Upper lobe of left lung (tissue), 6 donors: ENCODE results near the gene CCNF. TPM values are rescaled to one million over a fixed set of nuclear protein-coding genes. Genes with fewer than 3 reads are reported as not detected.

Experiments
- ATAC-seq, 2 donors: fragments of 200-7000 bp; cut with Tn5 transposase; one replicate each; pipeline ENCODE4 v1.9.1; 2022; ENCODE audit warnings: mild to moderate bottlenecking in 2 of 2, moderate library complexity in 2 of 2; ENCODE audit not compliant: low FRiP score in 2 of 2
- DNase-seq, 2 donors: peaks; one replicate each; pipeline ENCODE4 v3.0.0-alpha.2; 2019 to 2020
- H3K27ac ChIP-seq, 4 donors: fragments of 200-600 bp; sonication (generic); one replicate each; pipeline ENCODE4 v1.5.1; 2016 to 2019
- H3K27me3 ChIP-seq, 4 donors: fragments of 200-600 bp; sonication (generic); one replicate each; pipeline ENCODE4 v1.5.1; 2017 to 2019
- H3K36me3 ChIP-seq, 4 donors: fragments of 200-600 bp; sonication (generic); one replicate each; pipeline ENCODE4 v1.5.1; 2016 to 2019
- H3K4me1 ChIP-seq, 4 donors: fragments of 200-600 bp; sonication (generic); one replicate each; pipeline ENCODE4 v1.5.1; 2018 to 2019
- H3K4me3 ChIP-seq, 4 donors: fragments of 200-600 bp; sonication (generic); one replicate each; pipeline ENCODE4 v1.5.1; 2017 to 2019; ENCODE audit warnings: mild to moderate bottlenecking in 2 of 4, moderate library complexity in 1 of 4
- H3K9me3 ChIP-seq, 4 donors: fragments of 200-600 bp; sonication (generic); one replicate each; pipeline ENCODE4 v1.5.1; 2018 to 2019
- EP300 ChIP-seq, 4 donors: sonication (generic); formaldehyde crosslinking; IDR thresholded peaks; one replicate each; pipeline ENCODE4 v1.5.1; 2017; ENCODE audit warnings: antibody characterized with exemption in 4 of 4, control low read depth in 2 of 4
- POLR2A ChIP-seq, 4 donors: fragments of 450-650 bp; IDR thresholded peaks; one replicate each; pipeline ENCODE4 v1.5.1; 2016 to 2017; ENCODE audit warnings: antibody characterized with exemption in 4 of 4, mild to moderate bottlenecking in 2 of 4
- POLR2AphosphoS5 ChIP-seq, 2 donors: sonication (generic); formaldehyde crosslinking; IDR thresholded peaks; one replicate each; pipeline ENCODE4 v1.5.1; 2017; ENCODE audit warnings: antibody characterized with exemption in 2 of 2
- WGBS, 2 donors: methylation state at CpG; one replicate each; pipeline ENCODE4 v1.1.5; 2017 to 2018; 5-methylcytosine and 5-hydroxymethylcytosine counted together
- small RNA-seq, 4 donors: library from RNA; depleted of rRNA; stranded (forward); fragments of <200 nt; gene quantifications; one replicate each; pipeline ENCODE3, GENCODE V24; 2016
- total RNA-seq, 6 donors: library from RNA; depleted of rRNA in 4 of 6; stranded (reverse); fragments of >200 nt in 4 of 6; gene quantifications; one replicate each; pipeline versions ENCODE4 v1.1.0 to v1.2.1, GENCODE V29; 2016 to 2021
- TF ChIP-seq, protein P1 (sequence below), 6 experiments: fragments of 450-650 bp in 4 of 6; fragments of 200-600 bp in 2 of 6; sonication (generic) in 2 of 6; IDR thresholded peaks; one replicate each; pipeline ENCODE4 v1.5.1; 2016 to 2019; ENCODE audit warnings: antibody characterized with exemption in 6 of 6
- donor health status: DM: no; HTN: no; CAD: no; lungs with moderate emphysema.
- donor health status: DM: no; HTN: yes; CAD: no; lungs with severe emphysema.

Gene CCNF
- total RNA-seq, 6 donors from 2014 or later: 2.7 to 5.2 (median 3.9) TPM

DNA sequence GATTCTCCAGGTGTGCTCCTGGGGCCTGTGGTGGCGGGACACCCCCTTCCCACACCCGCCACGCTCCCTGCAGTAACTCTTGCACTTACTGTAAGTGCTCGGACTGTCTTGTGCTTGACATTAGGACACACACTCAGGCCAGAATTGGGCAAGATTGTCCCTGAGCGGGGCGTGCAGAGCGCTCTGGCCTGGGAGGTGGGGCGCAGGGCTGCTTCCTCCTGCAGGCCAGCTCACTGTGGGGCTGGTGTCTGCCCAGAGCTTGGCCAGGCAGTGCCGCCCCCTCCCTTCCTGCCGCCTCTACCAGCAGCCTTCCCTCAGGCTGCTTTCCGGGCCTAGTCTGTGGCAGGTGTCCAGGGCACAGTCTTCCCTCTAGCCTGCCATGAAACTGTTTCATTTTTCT, 78.4 kb downstream of the CCNF start:
- TF ChIP-seq POLR2AphosphoS5 (IDR thresholded peaks at IDR 0.05): peak; percentile 47 to 61
- peak in 1 of 4 donors; percentile 41 for TF ChIP-seq EP300 (IDR thresholded peaks at IDR 0.05)
- peak in 1 of 4 donors; percentile 29 for TF ChIP-seq POLR2A (IDR thresholded peaks at IDR 0.05)
- TF ChIP-seq, protein P1, sequence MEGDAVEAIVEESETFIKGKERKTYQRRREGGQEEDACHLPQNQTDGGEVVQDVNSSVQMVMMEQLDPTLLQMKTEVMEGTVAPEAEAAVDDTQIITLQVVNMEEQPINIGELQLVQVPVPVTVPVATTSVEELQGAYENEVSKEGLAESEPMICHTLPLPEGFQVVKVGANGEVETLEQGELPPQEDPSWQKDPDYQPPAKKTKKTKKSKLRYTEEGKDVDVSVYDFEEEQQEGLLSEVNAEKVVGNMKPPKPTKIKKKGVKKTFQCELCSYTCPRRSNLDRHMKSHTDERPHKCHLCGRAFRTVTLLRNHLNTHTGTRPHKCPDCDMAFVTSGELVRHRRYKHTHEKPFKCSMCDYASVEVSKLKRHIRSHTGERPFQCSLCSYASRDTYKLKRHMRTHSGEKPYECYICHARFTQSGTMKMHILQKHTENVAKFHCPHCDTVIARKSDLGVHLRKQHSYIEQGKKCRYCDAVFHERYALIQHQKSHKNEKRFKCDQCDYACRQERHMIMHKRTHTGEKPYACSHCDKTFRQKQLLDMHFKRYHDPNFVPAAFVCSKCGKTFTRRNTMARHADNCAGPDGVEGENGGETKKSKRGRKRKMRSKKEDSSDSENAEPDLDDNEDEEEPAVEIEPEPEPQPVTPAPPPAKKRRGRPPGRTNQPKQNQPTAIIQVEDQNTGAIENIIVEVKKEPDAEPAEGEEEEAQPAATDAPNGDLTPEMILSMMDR (IDR thresholded peaks at IDR 0.05): no peak
- ATAC-seq: peak; percentile 81
- no peaks in the 10 kb centered on the region for H3K36me3 ChIP-seq
- H3K27me3 ChIP-seq: no peaks in the 10 kb centered on the region
- H3K4me3 ChIP-seq: no peak overlapping the region
- 66 to 96% methylated on average over 3 to 11 of the region's 11 CpGs for WGBS, 2 donors
- peaks cover 7 to 32% (median 22%) of the 10 kb centered on the region in 4 donors for H3K4me1 ChIP-seq
- peak overlapping the region; percentile 69 to 82 (median 74) for H3K27ac ChIP-seq
- peak; percentile 83 to 84 for DNase-seq
- H3K9me3 ChIP-seq: no peaks in the 10 kb centered on the region

Small RNA genes lying within 50 kb of the gene (small RNA-seq; reads per million reads assigned to genes)
- gene MIR6768: 0 reads per million in 4 donors

Other genes with a start within 250 kb of the CCNF start
- gene CASKIN1, start 232.8 kb upstream of the CCNF start, total RNA-seq: 1 to 10 TPM in 1 of 6 donors, under 1 TPM in 2, not detected in 3; 0.06 to 1.0 (median 0.15) TPM
- 10 to 100 TPM; 24.6 to 93.2 (median 47.7) TPM for gene MLST8, start 224.0 kb upstream of the CCNF start, total RNA-seq
- 10 to 100 TPM in 3 of 6 donors, 1 to 10 TPM in 3; 4.0 to 70.2 (median 10.8) TPM for gene BRICD5, start 218.6 kb upstream of the CCNF start, total RNA-seq
- gene PGP, start 214.6 kb upstream of the CCNF start, total RNA-seq: 10 to 100 TPM; 18.6 to 32.5 (median 21.7) TPM
- 100 to 1,000 TPM in 1 of 6 donors, 10 to 100 TPM in 5; 24.9 to 153 (median 32.9) TPM for gene E4F1, start 205.9 kb upstream of the CCNF start, total RNA-seq
- gene DNASE1L2, start 193.0 kb upstream of the CCNF start, total RNA-seq: 1 to 10 TPM in 3 of 6 donors, under 1 TPM in 1, not detected in 2; 0.79 to 2.1 (median 1.5) TPM
- 10 to 100 TPM; 48.1 to 75.5 (median 68.2) TPM for gene ECI1, start 177.9 kb upstream of the CCNF start, total RNA-seq
- gene RNPS1, start 161.3 kb upstream of the CCNF start, total RNA-seq: 100 to 1,000 TPM in 5 of 6 donors, 10 to 100 TPM in 1; 92.2 to 142 (median 114) TPM
- 100 to 1,000 TPM; 337 to 619 (median 455) TPM for gene ABCA3, start 88.7 kb upstream of the CCNF start, total RNA-seq
- gene TEDC2, start 30.7 kb downstream of the CCNF start, total RNA-seq: 1 to 10 TPM in 4 of 6 donors, under 1 TPM in 1, not detected in 1; 0.61 to 2.7 (median 1.7) TPM
- gene NTN3, start 41.9 kb downstream of the CCNF start, total RNA-seq: not detected
- 10 to 100 TPM; 25.9 to 49.6 (median 37.2) TPM for gene TBC1D24, start 45.7 kb downstream of the CCNF start, total RNA-seq
- gene ATP6V0C, start 84.5 kb downstream of the CCNF start, total RNA-seq: 100 to 1,000 TPM in 4 of 6 donors, 10 to 100 TPM in 2; 84.9 to 332 (median 164) TPM
- 100 to 1,000 TPM in 1 of 6 donors, 10 to 100 TPM in 5; 33.0 to 126 (median 68.4) TPM for gene AMDHD2, start 90.9 kb downstream of the CCNF start, total RNA-seq
- gene CEMP1, start 102.0 kb downstream of the CCNF start, total RNA-seq: 10 to 100 TPM in 2 of 6 donors, 1 to 10 TPM in 3, under 1 TPM in 1; 0.91 to 17.0 (median 5.4) TPM
- 10 to 100 TPM; 39.4 to 83.1 (median 67.2) TPM for gene PDPK1, start 108.6 kb downstream of the CCNF start, total RNA-seq